Astrocyte of the spinal cord (primary cell): ENCODE measurements around the gene SELP.
A peak's percentile ranks its signal among the peaks of the same experiment; 100 is the strongest.

Experiments
- DNase-seq: peaks from one replicate; pipeline ENCODE4 v3.0.0; 2011; ENCODE audit warnings: low read depth, low spot score
- H3K4me3 ChIP-seq: 2 replicates; pipeline ENCODE4 v1.5.1; 2011; ENCODE audit warnings: low read depth, mild to moderate bottlenecking, low read length, moderate library complexity
- in situ Hi-C: cut with HindIII; loops from 2 replicates; pipeline ENCODE4 v1.10.0; 2017; ENCODE audit warnings: low sequenced_read_pairs
- TF ChIP-seq, protein P1 (sequence below): IDR thresholded peaks from 2 replicates; pipeline ENCODE4 v1.5.1; 2012; ENCODE audit warnings: low read depth, mild to moderate bottlenecking, low read length, inconsistent platforms

The SELP gene

DNA sequence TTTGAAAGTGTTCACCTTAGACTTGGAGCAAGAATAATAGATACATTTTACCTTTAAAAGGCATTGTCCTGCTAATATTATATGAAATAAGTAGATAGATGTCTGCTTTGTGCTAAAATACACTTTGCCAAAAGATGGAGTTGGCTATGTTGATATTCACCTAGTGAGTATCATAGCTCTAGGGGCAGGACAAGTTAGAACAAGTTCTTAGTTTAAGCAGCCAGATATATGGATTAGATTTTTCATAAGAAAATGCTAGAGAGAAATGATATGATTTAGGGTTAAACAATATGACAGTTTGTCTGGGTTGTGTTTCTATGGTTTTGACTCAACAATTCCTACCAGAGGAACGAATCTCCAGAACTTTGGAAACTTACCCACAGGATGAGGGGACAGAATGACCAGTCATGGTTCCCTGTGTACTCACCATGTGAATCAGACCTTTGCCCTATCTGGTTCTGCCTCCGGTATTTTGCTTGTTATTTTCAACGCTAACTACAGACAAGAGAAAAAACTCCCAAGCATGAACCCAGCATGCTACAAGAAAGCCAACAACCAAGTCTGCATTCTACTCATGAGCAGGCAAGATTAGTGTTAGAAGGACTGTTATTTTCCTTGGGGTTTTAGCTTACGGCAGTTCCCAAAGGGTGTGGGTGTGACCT is 45.3 kb downstream of the SELP start:
- TF ChIP-seq, protein P1, sequence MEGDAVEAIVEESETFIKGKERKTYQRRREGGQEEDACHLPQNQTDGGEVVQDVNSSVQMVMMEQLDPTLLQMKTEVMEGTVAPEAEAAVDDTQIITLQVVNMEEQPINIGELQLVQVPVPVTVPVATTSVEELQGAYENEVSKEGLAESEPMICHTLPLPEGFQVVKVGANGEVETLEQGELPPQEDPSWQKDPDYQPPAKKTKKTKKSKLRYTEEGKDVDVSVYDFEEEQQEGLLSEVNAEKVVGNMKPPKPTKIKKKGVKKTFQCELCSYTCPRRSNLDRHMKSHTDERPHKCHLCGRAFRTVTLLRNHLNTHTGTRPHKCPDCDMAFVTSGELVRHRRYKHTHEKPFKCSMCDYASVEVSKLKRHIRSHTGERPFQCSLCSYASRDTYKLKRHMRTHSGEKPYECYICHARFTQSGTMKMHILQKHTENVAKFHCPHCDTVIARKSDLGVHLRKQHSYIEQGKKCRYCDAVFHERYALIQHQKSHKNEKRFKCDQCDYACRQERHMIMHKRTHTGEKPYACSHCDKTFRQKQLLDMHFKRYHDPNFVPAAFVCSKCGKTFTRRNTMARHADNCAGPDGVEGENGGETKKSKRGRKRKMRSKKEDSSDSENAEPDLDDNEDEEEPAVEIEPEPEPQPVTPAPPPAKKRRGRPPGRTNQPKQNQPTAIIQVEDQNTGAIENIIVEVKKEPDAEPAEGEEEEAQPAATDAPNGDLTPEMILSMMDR: no peak
- in situ Hi-C loops: no loop called here
- H3K4me3 ChIP-seq: no peak overlapping the region
- no peak for DNase-seq

DNA sequence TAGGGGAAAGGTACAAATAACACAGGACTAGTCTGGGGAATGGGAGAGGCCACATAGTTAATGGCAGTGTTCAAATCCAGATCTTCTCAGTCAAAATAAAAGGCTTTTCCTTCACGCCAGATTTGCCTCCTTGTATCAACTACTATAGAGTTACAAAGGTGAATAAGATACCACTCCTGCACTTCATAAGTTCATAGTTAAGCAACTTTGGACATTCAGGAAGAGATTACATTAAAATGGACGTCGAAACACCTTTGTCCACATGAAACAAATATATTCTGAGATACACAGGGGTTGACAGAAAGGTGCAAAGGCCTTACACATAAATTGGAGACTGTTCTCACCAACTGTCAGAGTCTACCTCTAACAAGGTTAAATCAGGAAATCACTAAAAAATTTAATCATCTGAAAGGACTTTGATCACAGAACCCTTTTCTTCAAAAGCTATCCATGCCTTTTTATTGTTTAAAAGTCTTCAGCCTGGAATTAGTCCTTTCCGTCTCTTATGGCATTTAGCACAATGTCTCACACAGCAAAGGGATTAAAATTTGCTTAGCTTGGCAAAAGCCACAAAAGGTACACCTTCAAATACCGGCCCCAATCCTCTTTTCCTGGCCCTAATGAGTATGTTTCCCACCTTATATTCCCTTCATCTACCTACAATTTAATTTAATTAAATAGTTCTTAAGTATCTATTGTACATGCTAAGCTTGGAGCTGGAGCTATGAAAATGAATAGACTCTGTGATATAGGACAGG is 51.8 kb downstream of the SELP start:
- in situ Hi-C loops: no loop called here
- no peak for DNase-seq
- TF ChIP-seq, protein P1: no peak
- H3K4me3 ChIP-seq: no peak overlapping the region

DNA sequence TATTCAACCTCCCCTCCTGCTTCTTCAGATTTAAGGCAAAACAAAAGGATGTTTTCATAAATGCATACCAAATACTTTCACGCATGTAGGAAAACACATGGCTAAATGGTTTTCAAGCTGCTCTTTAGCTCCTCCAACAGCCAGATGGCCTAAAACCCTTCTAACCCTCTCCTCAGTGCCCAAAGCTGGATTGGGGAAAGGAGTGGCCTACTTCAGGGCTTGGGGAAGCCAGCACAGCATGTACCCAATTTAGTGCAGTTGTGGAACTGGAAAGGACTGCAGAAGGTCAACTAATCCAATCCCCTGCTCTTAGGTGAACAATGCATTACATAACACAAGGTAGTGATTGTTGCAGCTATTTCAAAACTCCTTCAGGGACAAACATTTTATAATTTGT is 53.0 kb downstream of the SELP start:
- TF ChIP-seq, protein P1: no peak
- no peak for DNase-seq
- in situ Hi-C loops: no loop called here
- no peak overlapping the region for H3K4me3 ChIP-seq

DNA sequence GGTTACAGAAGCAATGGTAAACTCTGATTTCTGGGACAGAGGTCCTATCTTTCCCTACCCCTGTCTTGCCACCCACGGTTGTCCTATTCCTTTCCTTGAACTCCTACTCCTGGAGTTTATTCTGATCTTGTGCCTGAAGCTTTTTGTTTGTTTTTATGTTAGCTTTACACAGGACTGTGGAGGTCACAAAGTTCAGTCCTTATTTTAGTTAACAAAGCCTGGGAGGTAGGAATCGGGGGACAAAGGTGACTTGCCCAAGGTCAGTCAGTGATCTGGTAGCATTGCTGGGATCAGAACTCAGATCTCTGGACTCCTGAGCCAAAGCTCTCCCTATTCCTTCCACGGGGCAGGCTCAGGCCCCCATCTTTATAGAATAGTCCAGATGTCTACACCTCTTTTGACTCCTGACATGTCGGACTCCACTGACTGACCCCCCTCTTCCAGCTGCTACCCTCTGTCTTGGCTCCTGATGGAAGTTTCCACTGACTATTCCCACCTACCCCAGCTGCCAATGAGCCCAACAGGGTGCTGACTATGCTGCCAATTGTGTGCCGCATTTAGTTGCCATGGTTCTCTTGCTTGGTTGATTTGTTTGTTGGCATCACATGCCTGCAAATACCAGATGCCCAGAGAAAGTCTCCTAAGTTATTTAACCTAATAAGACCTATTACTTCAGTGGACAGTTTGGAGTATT is 53.5 kb downstream of the SELP start:
- DNase-seq: no peak
- TF ChIP-seq, protein P1: no peak
- in situ Hi-C loops: no loop called here
- no peak overlapping the region for H3K4me3 ChIP-seq

DNA sequence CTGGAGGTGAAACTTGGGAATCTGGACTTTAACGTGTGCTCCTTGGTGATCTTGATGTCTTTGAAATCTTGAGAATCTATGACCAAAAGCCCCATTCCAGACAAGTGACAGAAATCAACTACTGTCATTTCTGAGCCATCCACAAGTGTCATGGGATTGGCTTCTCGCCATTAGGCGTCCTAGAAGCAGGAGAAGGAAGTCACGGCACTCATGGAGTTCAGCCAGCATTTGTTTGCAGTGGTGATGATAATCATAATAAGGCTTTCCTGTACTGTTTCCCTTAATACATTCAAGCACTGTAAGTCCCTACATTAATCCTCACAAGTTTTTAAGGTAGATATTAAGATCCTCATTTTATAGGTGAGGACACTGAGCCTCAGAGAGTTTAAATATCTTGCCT is 55.6 kb downstream of the SELP start:
- H3K4me3 ChIP-seq: no peak overlapping the region
- in situ Hi-C loops: no loop called here
- TF ChIP-seq, protein P1: no peak
- DNase-seq: no peak

DNA sequence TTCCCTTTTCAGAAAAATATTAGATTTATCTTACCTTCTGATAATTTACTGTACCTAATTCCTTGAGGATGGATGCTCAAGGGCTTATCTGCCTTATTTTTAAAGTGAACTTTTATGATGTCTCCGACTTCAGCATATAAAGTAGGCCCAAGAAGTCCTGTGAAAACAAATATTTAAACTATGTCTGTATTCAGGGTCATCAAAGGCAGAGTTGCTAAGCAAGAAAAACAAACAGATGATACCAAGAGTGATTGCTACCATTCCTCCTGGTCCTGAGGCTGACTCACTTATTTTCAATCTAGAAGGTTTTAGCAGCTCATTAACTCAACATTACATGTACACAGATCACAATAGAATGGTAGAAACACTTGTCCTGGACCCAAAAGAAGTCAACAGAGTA is 57.7 kb downstream of the SELP start:
- in situ Hi-C loops: no loop called here
- peak; percentile 1 for DNase-seq
- TF ChIP-seq, protein P1: no peak
- H3K4me3 ChIP-seq: no peak overlapping the region
